WTC11 (cell line): Measurements from ENCODE around the gene INSC. TPM values are rescaled to one million over a fixed set of nuclear protein-coding genes. Genes with fewer than 3 reads are reported as not detected.

ENCODE experiments used
- ATAC-seq: fragments of 200-7000 bp; cut with Tn5 transposase; 2 replicates; pipeline ENCODE4 v1.10.0; 2021; ENCODE audit warnings: mild to moderate bottlenecking, moderate library complexity
- CTCF ChIA-PET: fragments of 300-600 bp; sonication (Branson Sonifier 250); formaldehyde crosslinking; loops from one replicate; lab custom pipeline; 2021; ENCODE audit warnings: antibody characterized with exemption; lab: Charles Lee
- POLR2A ChIA-PET: fragments of 350-600 bp; sonication (Branson Sonifier 250); formaldehyde crosslinking; loops from one replicate; lab custom pipeline; 2021; ENCODE audit warnings: antibody characterized with exemption; lab: Charles Lee
- DNase-seq: peaks from one replicate; pipeline ENCODE4 v3.0.0; 2021; ENCODE audit warnings: low spot score
- H3K27ac Mint-ChIP-seq: 2 replicates; pipeline ENCODE4 v1.8.0; 2021; ENCODE audit warnings: mixed read lengths
- H3K27me3 Mint-ChIP-seq: 2 replicates; pipeline ENCODE4 v1.8.0; 2021; ENCODE audit warnings: low read depth, mild to moderate bottlenecking, moderate library complexity, mixed read lengths
- H3K36me3 Mint-ChIP-seq: 2 replicates; pipeline ENCODE4 v1.8.0; 2021; ENCODE audit warnings: mixed read lengths
- H3K4me1 Mint-ChIP-seq: 2 replicates; pipeline ENCODE4 v1.8.0; 2022; ENCODE audit warnings: mixed read lengths
- H3K4me3 Mint-ChIP-seq: 2 replicates; pipeline ENCODE4 v1.8.0; 2021; ENCODE audit warnings: mild to moderate bottlenecking, moderate library complexity, mixed read lengths
- H3K9me3 Mint-ChIP-seq: 2 replicates; pipeline ENCODE4 v1.8.0; 2021; ENCODE audit warnings: mixed read lengths
- AFF4 ChIP-seq: sonication (generic); formaldehyde crosslinking; IDR thresholded peaks from 2 replicates; pipeline ENCODE4 v1.8.1; 2023; ENCODE audit warnings: mild to moderate bottlenecking, missing genetic modification reagents, borderline replicate concordance
- ARID4B ChIP-seq: sonication (generic); formaldehyde crosslinking; IDR thresholded peaks from 2 replicates; pipeline ENCODE4 v1.8.0; 2023; ENCODE audit warnings: missing genetic modification reagents, mild to moderate bottlenecking, borderline replicate concordance
- ATF2 ChIP-seq: sonication (generic); formaldehyde crosslinking; IDR thresholded peaks from 2 replicates; pipeline ENCODE4 v1.8.1; 2022; ENCODE audit warnings: low read depth, missing genetic modification reagents, borderline replicate concordance
- CTCF ChIP-seq: fragments of 200-600 bp; IDR thresholded peaks from 2 replicates; pipeline ENCODE4 v1.8.0; 2022; ENCODE audit warnings: antibody characterized with exemption
- ESRRA ChIP-seq: sonication (generic); formaldehyde crosslinking; IDR thresholded peaks from 2 replicates; pipeline ENCODE4 v1.8.1; 2022; ENCODE audit warnings: mild to moderate bottlenecking, missing genetic modification reagents, borderline replicate concordance
- GRHL2 ChIP-seq: fragments of 250-450 bp; sonication (Bioruptor Pico); IDR thresholded peaks from 2 replicates; pipeline ENCODE4 v1.8.0; 2022; ENCODE audit warnings: mild to moderate bottlenecking, moderate library complexity; ENCODE audit not compliant: insufficient replicate concordance, severe bottlenecking
- HMGA2 ChIP-seq: fragments of 250-450 bp; sonication (Bioruptor Pico); IDR thresholded peaks from 2 replicates; pipeline ENCODE4 v1.4.0; 2021; ENCODE audit warnings: mild to moderate bottlenecking, moderate library complexity
- MYBL2 ChIP-seq: sonication (generic); formaldehyde crosslinking; IDR thresholded peaks from 2 replicates; pipeline ENCODE4 v1.8.1; 2023; ENCODE audit warnings: mild to moderate bottlenecking, moderate library complexity, missing genetic modification reagents
- NFE2L1 ChIP-seq: sonication (generic); formaldehyde crosslinking; IDR thresholded peaks from 2 replicates; pipeline ENCODE4 v1.8.1; 2023; ENCODE audit warnings: missing genetic modification reagents
- NR1H2 ChIP-seq: sonication (generic); formaldehyde crosslinking; IDR thresholded peaks from 2 replicates; pipeline ENCODE4 v1.9.0; 2021; ENCODE audit warnings: mild to moderate bottlenecking, moderate library complexity, missing genetic modification reagents
- RELA ChIP-seq: sonication (generic); formaldehyde crosslinking; IDR thresholded peaks from 2 replicates; pipeline ENCODE4 v1.8.1; 2022; ENCODE audit warnings: missing genetic modification reagents, mild to moderate bottlenecking, borderline replicate concordance
- SMAD4 ChIP-seq: sonication (generic); formaldehyde crosslinking; IDR thresholded peaks from 2 replicates; pipeline ENCODE4 v1.8.0; 2022; ENCODE audit warnings: mild to moderate bottlenecking, missing genetic modification reagents
- STAT6 ChIP-seq: sonication (generic); formaldehyde crosslinking; conservative IDR thresholded peaks from 2 replicates; pipeline ENCODE4 v1.8.1; 2023; ENCODE audit warnings: mild to moderate bottlenecking, low read depth, missing genetic modification reagents, moderate library complexity
- TCF7 ChIP-seq: sonication (generic); formaldehyde crosslinking; IDR thresholded peaks from 2 replicates; pipeline ENCODE4 v1.8.0; 2022; ENCODE audit warnings: mild to moderate bottlenecking, low read depth, missing genetic modification reagents, moderate library complexity
- TEAD4 ChIP-seq: sonication (generic); formaldehyde crosslinking; IDR thresholded peaks from 2 replicates; pipeline ENCODE4 v1.8.0; 2022; ENCODE audit warnings: mild to moderate bottlenecking, missing genetic modification reagents
- ZNF396 ChIP-seq: fragments of 250-450 bp; sonication (Bioruptor Pico); IDR thresholded peaks from 2 replicates; pipeline ENCODE4 v1.8.0; 2021; ENCODE audit warnings: mild to moderate bottlenecking, moderate library complexity, borderline replicate concordance
- ZSCAN18 ChIP-seq: fragments of 250-450 bp; sonication (Bioruptor Pico); IDR thresholded peaks from 2 replicates; pipeline ENCODE4 v2.1.2; 2022; ENCODE audit warnings: mild to moderate bottlenecking, moderate library complexity
- total RNA-seq: library from RNA; stranded (reverse); gene quantifications from 3 replicates; pipeline ENCODE4 v1.2.3, GENCODE V29; 2021

Gene INSC
- total RNA-seq, 1 experiment from 2014 or later, result 0.44 TPM

- TF ChIP-seq ARID4B (CRISPR knock-in tag), result no peak
- TF ChIP-seq RELA (CRISPR knock-in tag), result no peak
- no peak for TF ChIP-seq MYBL2 (CRISPR knock-in tag)
- no peak for TF ChIP-seq TEAD4 (CRISPR knock-in tag)
- TF ChIP-seq ESRRA (CRISPR knock-in tag), result no peak
- no peak for TF ChIP-seq AFF4
- TF ChIP-seq GRHL2 (CRISPR knock-in tag), result no peak
- TF ChIP-seq NR1H2, result no peak
These were observed 43.0 kb upstream of the INSC start (continued) for GRCh38 chr11:15071556-15072255.

GRCh38 chr11:15072551-15073143, 42.1 kb upstream of the INSC start:
- DNase-seq (no peak), ATAC-seq (no peak)
- Mint-ChIP-seq H3K27ac (no peak overlapping the region), H3K4me1 (peaks cover 23% of the 10 kb centered on the region), H3K9me3 (peaks cover 26% of the 10 kb centered on the region), H3K36me3 (peaks cover 23% of the 10 kb centered on the region), H3K4me3 (peak overlapping the region; percentile 38), H3K27me3 (peaks cover 60% of the 10 kb centered on the region)
- ChIA-PET CTCF (interaction anchor here (0.6 to 6.0 kb wide), 11 partner anchors 33 to 1980 kb away, joined by 3 to 157 read pairs (median 5); no protein-coding TSS in a partner anchor), POLR2A (interaction anchor here (0.7 kb wide), 1 partner anchor 27 kb away, joined by 3 read pairs; no protein-coding TSS in a partner anchor)
- TF ChIP-seq ZNF396 (CRISPR knock-in tag) (no peak), ATF2 (CRISPR knock-in tag) (no peak), CTCF (no peak), HMGA2 (CRISPR knock-in tag) (no peak), TCF7 (no peak), NFE2L1 (CRISPR knock-in tag) (no peak), ZSCAN18 (CRISPR knock-in tag) (no peak), STAT6 (CRISPR knock-in tag) (no peak), ESRRA (CRISPR knock-in tag) (no peak), SMAD4 (CRISPR knock-in tag) (no peak)
